Breast epithelium (tissue), 4 donors: ENCODE measurements around the gene LIMCH1. TPM values are rescaled to one million over a fixed set of nuclear protein-coding genes. Genes with fewer than 3 reads are reported as not detected.

ENCODE experiments used
- DNase-seq, 2 donors: peaks; one replicate each; pipeline ENCODE4 v3.0.0-alpha.2; 2019; ENCODE audit warnings: low spot score in 2 of 2
- H3K27ac ChIP-seq, 2 donors: fragments of 200-600 bp; sonication (generic) in 1 of 2; one replicate each; pipeline ENCODE4 v1.5.1; 2016 to 2019; ENCODE audit warnings: mild to moderate bottlenecking in 1 of 2
- H3K27me3 ChIP-seq, 2 donors: fragments of 200-600 bp; sonication (generic) in 1 of 2; one replicate each; pipeline versions ENCODE4 v1.5.1 to v1.6.0; 2017 to 2019; ENCODE audit warnings: control low read depth in 1 of 2, mild to moderate bottlenecking in 1 of 2
- H3K36me3 ChIP-seq: fragments of 200-600 bp; one replicate; pipeline ENCODE4 v1.5.1; 2019
- H3K4me1 ChIP-seq, 2 donors: fragments of 200-600 bp; sonication (generic); one replicate each; pipeline ENCODE4 v1.5.1; 2016 to 2019; ENCODE audit warnings: control low read depth in 1 of 2
- H3K4me3 ChIP-seq, 3 donors: fragments of 200-600 bp; sonication (generic); 1 replicate in 2 of 3; 2 replicates in 1 of 3; pipeline ENCODE4 v1.5.1; 2016 to 2019; ENCODE audit warnings: mild to moderate bottlenecking in 3 of 3, moderate library complexity in 2 of 3
- H3K9me3 ChIP-seq, 2 donors: fragments of 200-600 bp; sonication (generic) in 1 of 2; one replicate each; pipeline ENCODE4 v1.5.1; 2016 to 2019; ENCODE audit warnings: control low read depth in 1 of 2
- CTCF ChIP-seq, 3 donors: fragments of 450-650 bp; IDR thresholded peaks; one replicate each; pipeline ENCODE4 v1.5.1; 2016 to 2017; ENCODE audit warnings: antibody characterized with exemption in 3 of 3, mild to moderate bottlenecking in 3 of 3, moderate library complexity in 3 of 3
- POLR2A ChIP-seq: fragments of 450-650 bp; IDR thresholded peaks from one replicate; pipeline ENCODE4 v1.6.1; 2016; ENCODE audit warnings: antibody characterized with exemption, mild to moderate bottlenecking, moderate library complexity
- POLR2AphosphoS5 ChIP-seq, 3 donors: sonication (generic); formaldehyde crosslinking; IDR thresholded peaks; one replicate each; pipeline ENCODE4 v1.6.1; 2017; ENCODE audit warnings: antibody characterized with exemption in 3 of 3
- intact Hi-C: fragments of 100-400 bp; cut with DNase I; formaldehyde crosslinking; loops from one replicate; pipeline ENCODE4 v1.15.1; 2023; ENCODE audit warnings: low total_unique reads
- total RNA-seq, 3 donors: library from RNA; depleted of rRNA; stranded (reverse); fragments of >200 nt; gene quantifications; one replicate each; pipeline ENCODE4 v1.1.0, GENCODE V29; 2016

LIMCH1 gene
- total RNA-seq, 3 donors from 2014 or later, result 34.6 to 72.2 (median 71.8) TPM

GRCh38 chr4:41653523-41653922 is 115.6 kb downstream of the LIMCH1 start:
- TF ChIP-seq CTCF (IDR thresholded peaks at IDR 0.05) (no peak), POLR2A (no peak), POLR2AphosphoS5 (IDR thresholded peaks at IDR 0.05) (no peak)
- intact Hi-C loops, result no loop called here
- no peak for DNase-seq
- H3K36me3 ChIP-seq, result no peaks in the 10 kb centered on the region
- H3K27ac ChIP-seq, result no peak overlapping the region
- H3K4me3 ChIP-seq, result no peak overlapping the region
- H3K27me3 ChIP-seq, result no peaks in the 10 kb centered on the region
- H3K4me1 ChIP-seq, result no peaks in the 10 kb centered on the region
- H3K9me3 ChIP-seq, result no peaks in the 10 kb centered on the region

GRCh38 chr4:41655177-41655576 is 117.2 kb downstream of the LIMCH1 start:
- no peak for TF ChIP-seq POLR2A
- Histone ChIP-seq H3K4me3 (no peak overlapping the region), H3K27me3 (no peaks in the 10 kb centered on the region), H3K36me3 (no peaks in the 10 kb centered on the region), H3K9me3 (no peaks in the 10 kb centered on the region), H3K4me1 (no peaks in the 10 kb centered on the region), H3K27ac (no peak overlapping the region)
- DNase-seq, result no peak
- intact Hi-C loops, result no loop called here

- TF ChIP-seq POLR2AphosphoS5 (IDR thresholded peaks at IDR 0.05) (no peak), POLR2A (no peak), CTCF (IDR thresholded peaks at IDR 0.05) (no peak)
- intact Hi-C loops, result no loop called here
- no peak overlapping the region for H3K27ac ChIP-seq
- no peak overlapping the region for H3K4me3 ChIP-seq
- H3K9me3 ChIP-seq, result no peaks in the 10 kb centered on the region
- no peaks in the 10 kb centered on the region for H3K4me1 ChIP-seq
- no peaks in the 10 kb centered on the region for H3K27me3 ChIP-seq
- H3K36me3 ChIP-seq, result no peaks in the 10 kb centered on the region
- no peak for DNase-seq
These were observed 118.1 kb downstream of the LIMCH1 start for GRCh38 chr4:41656106-41656505.

GRCh38 chr4:41656572-41657520 is 118.9 kb downstream of the LIMCH1 start:
- no peaks in the 10 kb centered on the region for H3K9me3 ChIP-seq
- no peaks in the 10 kb centered on the region for H3K4me1 ChIP-seq
- no peaks in the 10 kb centered on the region for H3K27me3 ChIP-seq
- no peak for TF ChIP-seq POLR2A
- TF ChIP-seq POLR2AphosphoS5 (IDR thresholded peaks at IDR 0.05), result no peak
- TF ChIP-seq CTCF (IDR thresholded peaks at IDR 0.05), result no peak
- H3K36me3 ChIP-seq, result no peaks in the 10 kb centered on the region
- DNase-seq, result no peak
- no peak overlapping the region for H3K27ac ChIP-seq
- intact Hi-C loops, result no loop called here
- H3K4me3 ChIP-seq, result no peak overlapping the region

- Histone ChIP-seq H3K9me3 (no peaks in the 10 kb centered on the region), H3K27ac (no peak overlapping the region), H3K4me3 (no peak overlapping the region), H3K27me3 (no peaks in the 10 kb centered on the region), H3K36me3 (no peaks in the 10 kb centered on the region), H3K4me1 (no peaks in the 10 kb centered on the region)
- no peak for DNase-seq
- no peak for TF ChIP-seq POLR2AphosphoS5 (IDR thresholded peaks at IDR 0.05)
- intact Hi-C loops, result no loop called here
These were observed 119.6 kb downstream of the LIMCH1 start for GRCh38 chr4:41657561-41657960.

GRCh38 chr4:41658163-41658562 is 120.2 kb downstream of the LIMCH1 start:
- no peaks in the 10 kb centered on the region for H3K4me1 ChIP-seq
- no peaks in the 10 kb centered on the region for H3K9me3 ChIP-seq
- H3K4me3 ChIP-seq, result no peak overlapping the region
- TF ChIP-seq POLR2A (no peak), POLR2AphosphoS5 (IDR thresholded peaks at IDR 0.05) (no peak), CTCF (IDR thresholded peaks at IDR 0.05) (no peak)
- intact Hi-C loops, result no loop called here
- DNase-seq, result no peak
- no peaks in the 10 kb centered on the region for H3K36me3 ChIP-seq
- H3K27me3 ChIP-seq, result no peaks in the 10 kb centered on the region
- no peak overlapping the region for H3K27ac ChIP-seq
